Amygdala (tissue), 56 donors: ENCODE measurements around the gene SND1.

Experiments used
- DNase-seq, 56 donors: peaks; one replicate each; lab custom pipeline; 2025; lab: John Stamatoyannopoulos, UW

The SND1 gene

GRCh38 chr7:127976056-127976737 is 324.2 kb downstream of the SND1 start:
- peak in 5 of 56 donors; percentile 10 to 54 (median 26) for DNase-seq

- DNase-seq = peak in 5 of 56 donors; percentile 20 to 31 (median 28)
Observed at GRCh38 chr7:127976738-127977120, 324.7 kb downstream of the SND1 start.

- no peak for DNase-seq
Observed at GRCh38 chr7:127978421-127978820, 326.4 kb downstream of the SND1 start.

- no peak for DNase-seq
Observed at GRCh38 chr7:127979113-127979727, 327.2 kb downstream of the SND1 start.

- no peak for DNase-seq
Observed at GRCh38 chr7:127979728-127980126, 327.7 kb downstream of the SND1 start.

GRCh38 chr7:127980901-127981300 is 328.9 kb downstream of the SND1 start:
- no peak for DNase-seq

GRCh38 chr7:127981965-127982364 is 330.0 kb downstream of the SND1 start:
- DNase-seq = no peak

GRCh38 chr7:127983804-127984332 is 331.9 kb downstream of the SND1 start:
- DNase-seq = no peak

GRCh38 chr7:127986581-127987521 is 334.9 kb downstream of the SND1 start:
- no peak for DNase-seq

GRCh38 chr7:127988751-127989150 is 336.8 kb downstream of the SND1 start:
- DNase-seq = no peak

GRCh38 chr7:127993317-127993716 is 341.3 kb downstream of the SND1 start:
- no peak for DNase-seq

GRCh38 chr7:127993987-127994386 is 342.0 kb downstream of the SND1 start:
- DNase-seq = no peak

- no peak for DNase-seq
Observed at GRCh38 chr7:127995156-127995880, 343.3 kb downstream of the SND1 start.

GRCh38 chr7:127995881-127996215 is 343.9 kb downstream of the SND1 start:
- peak in 1 of 56 donors; percentile 22 for DNase-seq

- DNase-seq = no peak
Observed at GRCh38 chr7:127996253-127997071, 344.5 kb downstream of the SND1 start.

GRCh38 chr7:127997226-127997922 is 345.4 kb downstream of the SND1 start:
- DNase-seq = no peak

GRCh38 chr7:127998671-127999070 is 346.7 kb downstream of the SND1 start:
- no peak for DNase-seq

- DNase-seq = no peak
Observed at GRCh38 chr7:128000048-128000447, 348.1 kb downstream of the SND1 start.

GRCh38 chr7:128000854-128001265 is 348.9 kb downstream of the SND1 start:
- DNase-seq = no peak
